GM12872 (cell line): ENCODE results near the gene ELL.

ENCODE experiments used
- CTCF ChIP-seq: IDR thresholded peaks from 3 replicates; pipeline ENCODE4 v1.5.1; 2011; ENCODE audit warnings: low read depth, mild to moderate bottlenecking, low read length, moderate library complexity; ENCODE audit not compliant: insufficient read depth

The ELL gene

GRCh38 chr19:18475004-18475453, 46.8 kb downstream of the ELL start:
- no peak for TF ChIP-seq CTCF

- no peak for TF ChIP-seq CTCF
Measured at GRCh38 chr19:18474366-18474887, 47.4 kb downstream of the ELL start.

GRCh38 chr19:18473706-18474087, 48.2 kb downstream of the ELL start:
- no peak for TF ChIP-seq CTCF

GRCh38 chr19:18473003-18473705, 48.7 kb downstream of the ELL start:
- no peak for TF ChIP-seq CTCF

GRCh38 chr19:18470787-18471186, 51.1 kb downstream of the ELL start:
- TF ChIP-seq CTCF: no peak

GRCh38 chr19:18469069-18469846, 52.6 kb downstream of the ELL start:
- TF ChIP-seq CTCF: peak; percentile 87

- no peak for TF ChIP-seq CTCF
Measured at GRCh38 chr19:18468517-18468916, 53.4 kb downstream of the ELL start.
